Peyer's patch (tissue), 4 donors: ENCODE measurements around the gene RPGRIP1L.

Experiments used
- CTCF ChIP-seq, 6 experiments: fragments of 450-650 bp in 4 of 6; fragments of 200-600 bp in 2 of 6; sonication (generic) in 1 of 6; IDR thresholded peaks; one replicate each; pipeline ENCODE4 v1.5.1; 2017 to 2019; ENCODE audit warnings: antibody characterized with exemption in 6 of 6, mild to moderate bottlenecking in 3 of 6, moderate library complexity in 1 of 6
- POLR2A ChIP-seq, 2 donors: fragments of 450-650 bp; IDR thresholded peaks; one replicate each; pipeline ENCODE4 v1.5.1; 2017; ENCODE audit warnings: antibody characterized with exemption in 2 of 2, mild to moderate bottlenecking in 2 of 2, moderate library complexity in 2 of 2

GRCh38 chr16:53715023-53715384 lies 11.3 kb upstream of the RPGRIP1L start:
- TF ChIP-seq CTCF (IDR thresholded peaks at IDR 0.05) (no peak), POLR2A (IDR thresholded peaks at IDR 0.05) (no peak)
